Putamen (tissue), 1 donor: ENCODE data around the gene DHRS13.
"Not testable (repeated sequence)": the region's sequence is repeated elsewhere in the genome, so short reads cannot be mapped to it uniquely, and the experiment has no call there.

Source experiments
- DNase-seq: peaks from one replicate; pipeline ENCODE4 v3.0.0-alpha.2; 2016; ENCODE audit warnings: low spot score

Gene DHRS13

GRCh38 chr17:28935744-28936460 is 33.0 kb upstream of the DHRS13 start:
- DNase-seq = no peak

GRCh38 chr17:28934508-28934907 is 31.6 kb upstream of the DHRS13 start:
- DNase-seq = not testable (repeated sequence)

- DNase-seq = no peak
These were observed 26.9 kb upstream of the DHRS13 start for GRCh38 chr17:28929787-28930186.

GRCh38 chr17:28928061-28928460 is 25.2 kb upstream of the DHRS13 start:
- DNase-seq = no peak

DNA sequence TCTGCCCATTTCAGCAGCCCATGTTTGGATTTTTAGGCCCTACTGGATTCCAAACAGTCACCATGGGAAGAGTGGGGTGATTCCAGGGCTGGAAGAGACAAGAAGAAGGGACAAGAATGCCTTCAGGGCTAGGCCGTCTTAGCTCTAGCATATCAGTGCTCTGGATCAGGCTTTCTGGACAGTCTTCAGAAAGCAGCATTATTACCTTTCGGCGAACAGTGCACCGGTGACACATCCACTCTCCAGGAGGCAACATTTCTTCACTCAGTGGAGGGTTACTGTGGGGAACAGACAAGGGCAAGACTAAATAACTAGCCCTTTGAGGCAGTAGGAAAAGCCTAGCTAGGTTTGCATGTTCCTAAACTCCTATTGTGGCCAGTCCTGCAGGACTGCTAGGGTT is 23.9 kb upstream of the DHRS13 start:
- no peak for DNase-seq

DNA sequence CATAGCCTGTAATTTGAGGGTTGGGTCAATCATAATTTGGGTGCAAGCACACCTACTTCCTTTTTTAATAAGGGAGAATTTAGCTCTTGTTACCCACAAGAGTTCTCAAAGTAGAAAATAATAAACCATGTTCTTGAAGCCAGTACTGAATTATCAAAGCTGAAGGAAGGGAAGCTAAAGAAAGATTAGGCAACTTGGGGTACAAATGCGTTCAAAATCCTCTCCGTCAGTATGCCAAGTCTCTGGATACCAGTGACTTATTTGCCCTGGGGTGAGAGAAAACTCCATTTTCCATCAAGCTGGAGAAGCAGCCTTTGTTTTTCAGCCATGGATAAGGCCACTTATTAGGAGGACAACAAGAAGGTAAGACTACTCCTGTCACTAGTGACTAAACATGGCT is 23.5 kb upstream of the DHRS13 start:
- no peak for DNase-seq

- DNase-seq = no peak
These were observed 23.1 kb upstream of the DHRS13 start for GRCh38 chr17:28925912-28926365.

DNA sequence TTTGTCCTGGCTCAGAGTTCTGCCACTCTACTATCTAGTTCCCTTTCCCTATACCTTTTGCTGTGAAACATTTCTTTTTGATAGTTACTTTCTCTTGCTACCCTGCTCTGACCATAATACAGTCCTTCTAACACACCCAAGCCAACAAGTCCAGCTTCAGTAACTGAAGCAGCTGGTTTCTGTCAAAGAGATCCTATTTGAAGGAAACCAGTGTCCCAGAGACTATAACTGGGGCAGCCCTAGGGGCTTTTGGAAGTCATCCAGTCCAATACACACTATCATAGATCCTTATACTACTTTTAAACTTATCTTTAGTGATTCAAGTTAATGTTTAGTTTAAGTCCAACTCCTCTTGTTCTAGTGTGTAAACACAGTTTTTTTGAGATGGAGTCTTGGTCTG is 17.3 kb upstream of the DHRS13 start:
- DNase-seq = no peak

GRCh38 chr17:28918295-28918694 is 15.4 kb upstream of the DHRS13 start:
- no peak for DNase-seq

DNA sequence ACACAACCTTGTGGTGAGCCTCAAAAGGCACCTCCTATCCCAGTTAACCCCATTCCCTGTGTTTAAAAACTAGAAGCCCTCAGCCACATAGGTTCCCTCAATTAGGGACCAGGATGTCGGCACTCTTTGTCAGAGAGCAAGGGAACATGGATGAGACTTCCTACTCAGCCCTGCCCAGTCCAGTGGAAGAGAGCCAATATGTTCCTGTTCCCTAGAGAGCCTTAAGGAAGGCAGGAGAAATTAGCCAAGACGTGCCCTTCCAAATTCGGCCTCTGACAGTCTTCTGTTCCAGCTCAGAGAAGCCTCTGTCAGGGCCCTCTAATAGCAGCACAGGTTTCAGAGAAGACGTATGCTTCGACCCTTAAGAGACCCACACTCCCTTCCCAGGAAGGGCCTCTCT is 14.6 kb upstream of the DHRS13 start:
- no peak for DNase-seq

DNA sequence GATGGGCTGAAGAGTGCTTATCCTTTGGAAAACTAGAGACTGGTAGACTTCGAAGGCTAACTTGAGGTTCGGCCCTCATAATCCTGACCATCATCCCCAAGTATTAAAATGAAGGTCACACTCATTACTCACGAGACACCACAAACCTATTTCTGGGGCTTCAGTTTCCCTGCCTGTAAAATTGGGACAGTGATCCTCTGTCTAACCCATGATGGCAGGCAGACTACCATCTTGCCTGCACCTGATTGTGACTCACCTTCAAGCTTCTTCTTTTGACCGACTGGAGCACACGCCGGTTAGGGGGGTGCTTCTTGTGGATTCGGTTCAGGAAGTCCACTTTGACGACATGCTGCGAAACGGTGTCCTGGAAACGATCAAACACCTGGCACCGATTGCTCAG is 14.2 kb upstream of the DHRS13 start:
- no peak for DNase-seq

DNA sequence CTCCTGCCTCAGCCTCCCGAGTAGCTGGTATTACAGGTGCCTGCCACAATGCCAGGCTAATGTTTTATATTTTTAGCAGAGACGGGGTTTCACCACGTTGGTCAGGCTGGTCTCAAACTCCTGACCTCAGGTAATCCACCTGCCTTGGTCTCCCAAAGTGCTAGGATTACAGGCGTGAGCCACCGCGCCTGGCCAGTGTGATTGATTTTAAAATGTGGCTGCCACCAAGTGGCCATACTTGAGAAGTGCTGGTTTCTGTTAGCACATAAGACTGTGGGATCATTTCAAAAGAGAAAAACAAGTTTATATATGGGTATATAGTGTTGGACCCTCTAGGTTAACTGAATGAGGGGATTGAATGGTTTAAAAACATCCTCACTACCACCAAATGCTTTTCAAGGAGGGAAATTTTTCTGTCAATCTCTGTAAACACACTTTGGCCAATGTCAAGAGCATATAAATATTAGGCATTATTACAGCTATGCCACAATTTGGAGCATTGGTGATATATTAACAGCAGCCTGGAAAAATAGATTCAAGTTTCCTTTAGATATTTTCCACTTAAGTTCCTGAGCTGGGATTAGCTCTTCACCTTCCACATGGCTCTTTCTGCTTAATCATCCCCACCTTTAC is 13.5 kb upstream of the DHRS13 start:
- no peak for DNase-seq

GRCh38 chr17:28912938-28913333 is 10.1 kb upstream of the DHRS13 start:
- DNase-seq = no peak

- no peak for DNase-seq
These were observed 9.5 kb upstream of the DHRS13 start for GRCh38 chr17:28912281-28912937.

DNA sequence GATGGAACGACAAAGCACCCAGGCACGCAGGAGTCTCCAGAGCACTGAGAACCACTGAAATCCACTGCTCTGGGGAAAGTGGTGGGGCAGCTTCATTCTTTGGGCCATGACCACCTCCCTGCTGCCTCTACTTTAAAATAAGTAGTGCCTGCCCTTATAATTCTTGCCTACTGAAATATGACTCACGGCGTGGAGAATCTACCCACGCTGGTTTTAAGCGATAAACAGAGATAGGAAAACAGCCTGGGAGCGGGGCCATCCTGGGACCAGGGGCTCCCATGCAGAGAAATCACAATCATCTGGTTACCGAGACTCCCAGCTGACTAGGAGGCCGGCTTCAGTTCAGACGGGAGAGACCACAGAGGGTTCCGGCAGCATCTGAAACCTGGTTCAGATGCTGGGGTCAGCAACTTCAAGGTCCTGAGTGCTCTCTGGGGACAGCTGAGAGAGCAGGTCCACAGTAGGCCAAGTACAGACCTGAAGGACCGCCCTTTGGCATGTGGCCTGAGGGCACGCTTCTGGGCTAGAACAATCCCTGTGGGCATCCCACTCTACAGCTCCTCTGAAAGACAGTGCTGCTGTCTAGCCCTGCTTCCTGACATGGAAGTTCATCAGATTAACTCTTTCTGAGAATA is 8.6 kb upstream of the DHRS13 start:
- no peak for DNase-seq

DNA sequence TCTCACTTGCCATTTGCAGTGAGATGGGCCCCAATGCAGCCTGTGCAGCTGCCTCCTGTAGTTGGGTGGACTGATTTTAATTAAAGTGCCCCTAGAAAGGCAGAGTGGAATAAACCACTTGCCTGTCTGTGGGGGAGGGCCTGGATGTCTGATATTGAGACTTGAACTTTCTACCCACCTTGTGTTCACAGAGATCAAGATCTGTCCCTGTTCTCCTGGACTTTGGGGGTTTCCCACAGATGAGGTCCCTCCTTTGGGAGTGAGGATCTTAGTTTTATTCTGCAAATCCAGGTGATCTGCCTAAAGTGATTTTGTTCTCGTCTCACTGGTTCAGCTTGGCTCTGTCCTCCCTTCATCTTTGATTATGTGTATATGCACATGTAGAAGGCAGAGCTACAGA is 7.7 kb upstream of the DHRS13 start:
- DNase-seq = no peak

GRCh38 chr17:28908640-28909167 is 5.8 kb upstream of the DHRS13 start:
- DNase-seq = no peak

DNA sequence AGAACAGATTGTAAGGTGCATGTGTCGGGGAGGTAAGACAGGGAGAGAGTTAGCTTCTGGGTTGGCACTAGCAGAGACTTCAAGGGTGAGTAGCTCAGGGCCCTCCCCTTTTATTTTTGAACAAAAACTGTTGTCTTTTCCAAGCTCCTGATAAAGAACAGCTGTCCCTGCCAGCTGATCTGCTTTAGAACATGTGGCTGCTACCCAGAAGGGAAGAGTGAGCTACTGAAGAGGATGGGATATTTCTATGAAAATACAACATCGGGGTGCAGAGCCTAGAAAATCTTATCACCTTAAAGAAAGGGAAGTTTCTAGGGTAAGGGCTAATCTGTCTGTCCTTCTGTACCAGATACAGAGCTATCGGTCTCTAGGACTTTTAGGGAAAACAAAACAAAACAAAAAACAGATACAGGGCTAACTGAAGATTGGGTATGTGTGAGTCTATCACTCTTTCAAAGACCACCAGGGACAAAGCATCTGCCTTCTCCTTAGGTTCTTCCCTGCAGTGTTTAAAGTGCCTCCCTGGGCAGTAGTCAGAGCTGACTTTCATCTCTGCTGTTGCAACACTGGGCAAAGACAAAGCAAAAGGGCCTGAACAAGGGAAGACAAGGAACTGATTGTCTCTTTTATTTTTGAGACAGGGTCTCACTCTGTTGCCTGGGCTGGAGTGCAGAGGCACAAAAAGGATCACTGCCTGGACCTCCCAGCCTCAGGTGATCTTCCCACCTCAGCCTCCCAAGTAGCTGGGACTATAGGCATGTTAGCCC is 5.0 kb upstream of the DHRS13 start:
- DNase-seq = no peak

DNA sequence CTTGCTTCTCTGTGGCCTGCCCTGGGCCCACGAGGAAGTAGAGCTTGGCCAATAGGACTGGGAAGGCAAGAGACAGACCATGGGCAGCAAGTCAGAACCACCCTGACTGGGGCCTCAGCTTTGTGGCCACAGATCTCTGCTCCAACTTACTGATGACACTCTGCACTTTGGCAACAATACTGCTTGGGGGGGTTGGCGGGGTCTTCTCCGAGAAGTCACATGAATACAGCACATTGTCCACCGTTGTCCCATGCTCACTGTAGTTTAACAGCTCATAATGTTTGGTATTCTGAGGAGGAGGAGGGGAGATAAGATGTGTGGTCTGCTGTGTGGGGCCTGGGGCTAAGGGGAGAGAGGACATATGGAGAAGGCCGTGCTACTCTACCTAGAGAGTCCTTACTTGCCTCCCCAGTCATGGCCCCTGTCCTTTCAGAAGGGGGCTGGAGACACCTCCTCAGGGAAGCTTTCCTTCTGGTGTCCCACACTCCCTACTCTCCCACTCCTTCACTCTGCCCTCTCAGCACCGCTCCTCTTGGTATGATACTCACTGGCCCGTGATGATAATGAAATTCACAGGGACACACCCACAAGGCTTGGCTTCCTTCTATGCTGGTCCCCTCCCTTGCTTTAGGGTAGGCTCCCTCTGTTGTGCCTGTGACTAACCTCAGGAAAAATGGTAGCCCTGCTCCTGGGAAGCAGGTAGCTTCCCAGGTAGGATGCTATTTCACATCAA is 4.0 kb upstream of the DHRS13 start:
- DNase-seq = no peak

- no peak for DNase-seq
These were observed 3.4 kb upstream of the DHRS13 start for GRCh38 chr17:28906276-28906675.

DNA sequence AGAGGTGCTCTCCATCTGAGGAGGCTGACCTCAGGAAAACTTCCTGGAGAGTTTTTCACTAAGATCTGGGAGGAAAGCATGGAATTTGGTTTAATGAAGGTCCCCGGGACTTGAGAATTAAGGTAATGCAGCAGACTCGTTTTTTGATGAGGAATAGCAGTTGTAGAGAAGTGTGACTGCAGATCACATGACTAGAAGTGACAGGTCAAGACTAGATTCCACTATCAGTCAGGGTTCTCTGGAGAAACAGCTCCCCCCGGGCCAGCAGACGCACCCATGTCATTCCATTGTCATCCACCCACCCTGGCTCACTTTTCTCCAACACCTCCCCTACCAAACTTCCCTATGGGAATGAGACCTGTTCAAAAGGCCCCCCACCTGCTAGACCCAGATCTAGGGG is 1.9 kb upstream of the DHRS13 start:
- DNase-seq = no peak
